ENCODE data around the gene RASGRF2.

DNA sequence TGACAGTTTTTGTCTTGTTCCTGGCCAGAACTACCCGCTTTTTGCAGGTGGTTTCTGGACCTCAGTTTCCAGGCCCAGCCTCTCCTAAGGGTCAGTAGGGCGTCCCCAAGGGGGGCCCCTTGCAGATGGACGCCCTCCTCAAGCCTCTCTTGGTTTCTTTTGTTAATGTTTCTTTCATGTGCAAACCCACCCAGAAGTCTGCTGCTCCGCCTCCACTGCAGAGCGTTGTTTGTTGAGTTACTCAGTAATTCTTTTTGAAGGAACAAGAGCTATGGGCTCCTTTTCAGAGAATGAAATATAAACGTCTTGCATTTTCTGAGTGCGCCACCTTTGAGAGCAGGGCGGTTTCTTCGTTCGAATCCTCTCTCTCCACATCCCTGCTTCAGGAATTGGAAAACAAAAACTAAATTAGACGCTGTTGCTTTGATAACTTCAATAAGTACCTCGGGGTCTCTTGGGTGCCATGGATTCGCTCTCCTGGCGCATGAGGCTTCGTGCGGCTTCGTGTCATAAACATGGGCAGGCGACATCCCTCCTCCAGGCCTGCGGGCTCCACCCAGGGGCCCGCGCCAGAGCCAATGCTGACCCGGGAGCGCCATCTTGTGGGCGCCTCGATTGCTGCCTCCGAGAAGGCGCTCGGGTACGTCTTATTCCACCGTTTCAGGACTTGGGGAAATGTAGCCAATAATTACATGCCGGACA lies 234.6 kb downstream of the RASGRF2 start:
- TF ChIP-seq GABPA (IDR thresholded peaks at IDR 0.05; ENCODE audit: low read depth) = no peak
- TF ChIP-seq, protein P1, sequence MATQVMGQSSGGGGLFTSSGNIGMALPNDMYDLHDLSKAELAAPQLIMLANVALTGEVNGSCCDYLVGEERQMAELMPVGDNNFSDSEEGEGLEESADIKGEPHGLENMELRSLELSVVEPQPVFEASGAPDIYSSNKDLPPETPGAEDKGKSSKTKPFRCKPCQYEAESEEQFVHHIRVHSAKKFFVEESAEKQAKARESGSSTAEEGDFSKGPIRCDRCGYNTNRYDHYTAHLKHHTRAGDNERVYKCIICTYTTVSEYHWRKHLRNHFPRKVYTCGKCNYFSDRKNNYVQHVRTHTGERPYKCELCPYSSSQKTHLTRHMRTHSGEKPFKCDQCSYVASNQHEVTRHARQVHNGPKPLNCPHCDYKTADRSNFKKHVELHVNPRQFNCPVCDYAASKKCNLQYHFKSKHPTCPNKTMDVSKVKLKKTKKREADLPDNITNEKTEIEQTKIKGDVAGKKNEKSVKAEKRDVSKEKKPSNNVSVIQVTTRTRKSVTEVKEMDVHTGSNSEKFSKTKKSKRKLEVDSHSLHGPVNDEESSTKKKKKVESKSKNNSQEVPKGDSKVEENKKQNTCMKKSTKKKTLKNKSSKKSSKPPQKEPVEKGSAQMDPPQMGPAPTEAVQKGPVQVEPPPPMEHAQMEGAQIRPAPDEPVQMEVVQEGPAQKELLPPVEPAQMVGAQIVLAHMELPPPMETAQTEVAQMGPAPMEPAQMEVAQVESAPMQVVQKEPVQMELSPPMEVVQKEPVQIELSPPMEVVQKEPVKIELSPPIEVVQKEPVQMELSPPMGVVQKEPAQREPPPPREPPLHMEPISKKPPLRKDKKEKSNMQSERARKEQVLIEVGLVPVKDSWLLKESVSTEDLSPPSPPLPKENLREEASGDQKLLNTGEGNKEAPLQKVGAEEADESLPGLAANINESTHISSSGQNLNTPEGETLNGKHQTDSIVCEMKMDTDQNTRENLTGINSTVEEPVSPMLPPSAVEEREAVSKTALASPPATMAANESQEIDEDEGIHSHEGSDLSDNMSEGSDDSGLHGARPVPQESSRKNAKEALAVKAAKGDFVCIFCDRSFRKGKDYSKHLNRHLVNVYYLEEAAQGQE (IDR thresholded peaks at IDR 0.05; ENCODE audit: insufficient replicate concordance, low read depth) = no peak
- TF ChIP-seq, protein P2, sequence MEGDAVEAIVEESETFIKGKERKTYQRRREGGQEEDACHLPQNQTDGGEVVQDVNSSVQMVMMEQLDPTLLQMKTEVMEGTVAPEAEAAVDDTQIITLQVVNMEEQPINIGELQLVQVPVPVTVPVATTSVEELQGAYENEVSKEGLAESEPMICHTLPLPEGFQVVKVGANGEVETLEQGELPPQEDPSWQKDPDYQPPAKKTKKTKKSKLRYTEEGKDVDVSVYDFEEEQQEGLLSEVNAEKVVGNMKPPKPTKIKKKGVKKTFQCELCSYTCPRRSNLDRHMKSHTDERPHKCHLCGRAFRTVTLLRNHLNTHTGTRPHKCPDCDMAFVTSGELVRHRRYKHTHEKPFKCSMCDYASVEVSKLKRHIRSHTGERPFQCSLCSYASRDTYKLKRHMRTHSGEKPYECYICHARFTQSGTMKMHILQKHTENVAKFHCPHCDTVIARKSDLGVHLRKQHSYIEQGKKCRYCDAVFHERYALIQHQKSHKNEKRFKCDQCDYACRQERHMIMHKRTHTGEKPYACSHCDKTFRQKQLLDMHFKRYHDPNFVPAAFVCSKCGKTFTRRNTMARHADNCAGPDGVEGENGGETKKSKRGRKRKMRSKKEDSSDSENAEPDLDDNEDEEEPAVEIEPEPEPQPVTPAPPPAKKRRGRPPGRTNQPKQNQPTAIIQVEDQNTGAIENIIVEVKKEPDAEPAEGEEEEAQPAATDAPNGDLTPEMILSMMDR (IDR thresholded peaks at IDR 0.05; ENCODE audit: insufficient read depth, low read length) = peak; percentile 21
- TF ChIP-seq POLR2AphosphoS5 (IDR thresholded peaks at IDR 0.05; ENCODE audit: low read depth) = no peak
- no peak for TF ChIP-seq SPI1 (IDR thresholded peaks at IDR 0.05; ENCODE audit: borderline replicate concordance, low read depth)
